ENCODE results near the gene OR1I1.
A peak's percentile ranks its signal among the peaks of the same experiment; 100 is the strongest.

The OR1I1 gene

DNA sequence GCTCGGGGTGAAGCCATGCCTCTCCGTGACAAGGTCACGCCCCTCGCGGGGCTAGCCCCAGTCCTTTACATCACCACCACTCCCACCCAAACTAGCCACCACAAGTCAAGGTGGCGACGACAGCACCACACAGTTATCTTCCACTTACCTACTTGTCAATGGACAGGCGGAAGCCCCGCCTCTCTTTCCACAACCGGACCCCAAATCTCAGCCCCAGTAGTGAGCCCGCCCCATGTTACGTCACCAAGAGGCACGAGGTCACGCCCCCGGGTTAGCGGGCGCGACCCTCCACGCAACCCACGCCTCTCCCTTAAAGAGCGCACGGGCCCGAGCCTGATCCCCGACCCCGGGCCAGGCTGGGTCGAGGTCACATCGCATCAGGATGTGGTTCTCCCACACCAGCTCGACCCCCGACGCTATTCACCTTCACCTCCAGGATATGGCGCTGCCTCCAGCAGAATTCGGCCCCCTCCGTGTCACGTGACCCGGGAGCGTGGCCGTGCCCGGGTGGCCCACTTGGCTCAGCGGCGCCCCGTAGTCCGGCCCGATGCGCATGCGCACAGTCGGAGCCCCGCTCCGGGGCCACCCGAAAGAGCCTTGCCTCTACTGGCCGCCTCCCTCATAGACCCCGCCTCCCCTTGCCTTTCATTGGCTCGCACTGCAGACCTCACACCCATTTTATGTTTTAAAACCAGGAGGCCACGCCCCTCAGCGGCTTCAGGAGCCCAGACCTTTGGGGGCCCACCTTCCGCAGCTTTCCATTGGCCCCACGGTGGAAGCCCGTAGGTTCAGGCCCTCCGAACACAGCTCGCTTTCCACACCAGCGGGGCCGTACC, 43.4 kb downstream of the OR1I1 start:
- Histone ChIP-seq H3K9me2 (replicated peaks; ENCODE audit: control insufficient read depth, low read length) (no peaks in the 10 kb centered on the region), H3K4me1 (ENCODE audit: control insufficient read depth, low read length) (peaks cover 17% of the 10 kb centered on the region), H3F3A (ENCODE audit: control insufficient read depth, insufficient read depth) (no peaks in the 10 kb centered on the region), H3K27ac (ENCODE audit: low read depth, low read length) (peak overlapping the region; percentile 60), H3K4me3 (ENCODE audit: low read length) (peak overlapping the region; percentile 85), H3K4me2 (ENCODE audit: low read length) (peak overlapping the region; percentile 76), H3K36me3 (ENCODE audit: control insufficient read depth, low read length) (peaks cover 16% of the 10 kb centered on the region), H4K20me1 (ENCODE audit: control insufficient read depth, insufficient read depth, low read depth, low read length) (no peaks in the 10 kb centered on the region), H3K9me3 (ENCODE audit: control insufficient read depth, insufficient read depth, low read length) (no peaks in the 10 kb centered on the region), H3K79me2 (ENCODE audit: control insufficient read depth, low read length) (peaks cover 20% of the 10 kb centered on the region), H3K27me3 (ENCODE audit: control insufficient read depth, low read length) (no peaks in the 10 kb centered on the region)
- TF ChIP-seq, protein P1, sequence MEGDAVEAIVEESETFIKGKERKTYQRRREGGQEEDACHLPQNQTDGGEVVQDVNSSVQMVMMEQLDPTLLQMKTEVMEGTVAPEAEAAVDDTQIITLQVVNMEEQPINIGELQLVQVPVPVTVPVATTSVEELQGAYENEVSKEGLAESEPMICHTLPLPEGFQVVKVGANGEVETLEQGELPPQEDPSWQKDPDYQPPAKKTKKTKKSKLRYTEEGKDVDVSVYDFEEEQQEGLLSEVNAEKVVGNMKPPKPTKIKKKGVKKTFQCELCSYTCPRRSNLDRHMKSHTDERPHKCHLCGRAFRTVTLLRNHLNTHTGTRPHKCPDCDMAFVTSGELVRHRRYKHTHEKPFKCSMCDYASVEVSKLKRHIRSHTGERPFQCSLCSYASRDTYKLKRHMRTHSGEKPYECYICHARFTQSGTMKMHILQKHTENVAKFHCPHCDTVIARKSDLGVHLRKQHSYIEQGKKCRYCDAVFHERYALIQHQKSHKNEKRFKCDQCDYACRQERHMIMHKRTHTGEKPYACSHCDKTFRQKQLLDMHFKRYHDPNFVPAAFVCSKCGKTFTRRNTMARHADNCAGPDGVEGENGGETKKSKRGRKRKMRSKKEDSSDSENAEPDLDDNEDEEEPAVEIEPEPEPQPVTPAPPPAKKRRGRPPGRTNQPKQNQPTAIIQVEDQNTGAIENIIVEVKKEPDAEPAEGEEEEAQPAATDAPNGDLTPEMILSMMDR (IDR thresholded peaks at IDR 0.05; ENCODE audit: low read depth, low read length, poor library complexity, severe bottlenecking), result no peak
- no peak for TF ChIP-seq EZH2phosphoT487 (IDR thresholded peaks at IDR 0.05; ENCODE audit: borderline replicate concordance, low read length)

DNA sequence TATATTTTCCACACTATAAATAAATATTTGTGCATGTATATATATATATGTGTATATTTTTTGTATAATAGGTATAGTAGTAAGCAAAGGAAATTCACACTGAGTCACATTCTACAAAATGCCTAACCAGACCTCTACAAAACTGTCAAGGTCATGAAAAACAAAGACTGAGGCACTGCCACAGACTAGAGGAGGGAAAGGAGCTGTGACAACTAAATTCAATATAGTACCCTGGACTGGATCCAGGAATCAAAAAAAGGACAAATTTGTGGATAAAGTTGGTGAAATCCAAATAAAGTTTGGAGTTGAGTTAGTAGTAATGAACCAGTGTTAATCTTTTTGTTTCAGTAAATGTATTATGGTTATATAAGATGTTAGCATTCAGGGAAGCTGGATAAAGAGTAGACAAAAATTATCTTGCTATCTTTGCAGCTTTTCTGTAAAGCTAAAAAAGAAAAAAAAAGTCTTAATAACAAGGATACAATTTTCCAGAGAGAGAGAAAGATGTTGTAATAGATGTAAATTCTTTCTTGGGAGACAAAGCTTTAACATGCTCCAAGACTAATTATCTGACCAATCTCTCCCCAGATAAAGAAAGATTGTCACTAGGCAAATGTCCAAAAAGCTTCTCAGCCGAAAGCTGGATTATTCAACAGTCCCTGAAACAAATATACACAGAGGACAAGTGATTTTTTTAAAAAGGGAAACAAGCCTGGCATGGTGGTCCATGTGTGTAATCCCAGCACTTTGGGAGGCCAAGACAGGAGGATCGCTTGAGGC, 44.3 kb downstream of the OR1I1 start:
- Histone ChIP-seq H3K27me3 (ENCODE audit: control insufficient read depth, low read length) (no peaks in the 10 kb centered on the region), H3K27ac (ENCODE audit: low read depth, low read length) (0 out of 2 replicates have a peak overlapping the region, but pooled peaks have one; percentile 20), H4K20me1 (ENCODE audit: control insufficient read depth, insufficient read depth, low read depth, low read length) (no peaks in the 10 kb centered on the region), H3K4me1 (ENCODE audit: control insufficient read depth, low read length) (peaks cover 17% of the 10 kb centered on the region), H3K9me3 (ENCODE audit: control insufficient read depth, insufficient read depth, low read length) (no peaks in the 10 kb centered on the region), H3F3A (ENCODE audit: control insufficient read depth, insufficient read depth) (no peaks in the 10 kb centered on the region), H3K36me3 (ENCODE audit: control insufficient read depth, low read length) (peaks cover 10% of the 10 kb centered on the region), H3K79me2 (ENCODE audit: control insufficient read depth, low read length) (peaks cover 20% of the 10 kb centered on the region), H3K4me3 (ENCODE audit: low read length) (peak overlapping the region; percentile 85), H3K4me2 (ENCODE audit: low read length) (peak overlapping the region; percentile 63), H3K9me2 (replicated peaks; ENCODE audit: control insufficient read depth, low read length) (no peaks in the 10 kb centered on the region)
- TF ChIP-seq, protein P1 (IDR thresholded peaks at IDR 0.05; ENCODE audit: low read depth, low read length, poor library complexity, severe bottlenecking), result no peak
- TF ChIP-seq EZH2phosphoT487 (IDR thresholded peaks at IDR 0.05; ENCODE audit: borderline replicate concordance, low read length), result no peak

DNA sequence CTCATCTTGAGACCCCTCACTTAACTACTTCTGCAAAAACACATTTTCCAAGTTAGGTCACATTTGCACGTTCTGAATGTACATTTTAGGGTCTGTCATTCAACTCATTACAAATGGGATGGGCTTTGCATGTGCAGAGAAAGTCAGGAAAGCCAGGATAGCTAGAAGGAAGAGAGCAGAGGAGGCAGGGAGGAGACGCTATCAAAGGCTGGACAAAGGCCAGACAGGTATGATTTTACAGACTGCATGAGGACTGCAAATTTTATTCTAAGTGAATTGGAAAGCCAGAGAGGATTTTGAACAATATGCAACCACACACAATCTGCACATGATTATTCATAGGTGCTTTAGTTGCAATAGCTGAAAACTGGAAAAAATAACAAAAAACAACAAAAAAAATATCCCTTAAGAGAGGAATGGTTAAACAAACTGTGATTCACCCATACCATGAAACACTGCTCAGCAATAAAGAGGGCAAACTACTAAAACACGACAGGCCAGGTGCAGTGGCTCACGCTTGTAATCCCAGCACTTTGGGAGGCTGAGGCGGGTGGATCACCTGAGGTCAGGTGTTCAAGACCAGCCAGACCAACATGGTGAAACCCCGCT, 46.3 kb downstream of the OR1I1 start:
- H3K4me2 ChIP-seq (ENCODE audit: low read length), result no peak overlapping the region
- peaks cover 17% of the 10 kb centered on the region for H3K4me1 ChIP-seq (ENCODE audit: control insufficient read depth, low read length)
- H3K36me3 ChIP-seq (ENCODE audit: control insufficient read depth, low read length), result peaks cover 2% of the 10 kb centered on the region
- H3F3A ChIP-seq (ENCODE audit: control insufficient read depth, insufficient read depth), result no peaks in the 10 kb centered on the region
- H3K9me3 ChIP-seq (ENCODE audit: control insufficient read depth, insufficient read depth, low read length), result no peaks in the 10 kb centered on the region
- no peaks in the 10 kb centered on the region for H3K27me3 ChIP-seq (ENCODE audit: control insufficient read depth, low read length)
- H3K9me2 ChIP-seq (replicated peaks; ENCODE audit: control insufficient read depth, low read length), result no peaks in the 10 kb centered on the region
- TF ChIP-seq, protein P1 (IDR thresholded peaks at IDR 0.05; ENCODE audit: low read depth, low read length, poor library complexity, severe bottlenecking), result no peak
- TF ChIP-seq EZH2phosphoT487 (IDR thresholded peaks at IDR 0.05; ENCODE audit: borderline replicate concordance, low read length), result no peak
- H3K27ac ChIP-seq (ENCODE audit: low read depth, low read length), result no peak overlapping the region
- H4K20me1 ChIP-seq (ENCODE audit: control insufficient read depth, insufficient read depth, low read depth, low read length), result no peaks in the 10 kb centered on the region
- H3K79me2 ChIP-seq (ENCODE audit: control insufficient read depth, low read length), result peaks cover 17% of the 10 kb centered on the region
- H3K4me3 ChIP-seq (ENCODE audit: low read length), result no peak overlapping the region
